Activated CD8-positive, alpha-beta T cell treated with anti-CD3 and anti-CD28 coated beads for 36 hours (primary cell): ENCODE results near the gene AKR1C2. TPM values are rescaled to one million over a fixed set of nuclear protein-coding genes. Genes with fewer than 3 reads are reported as not detected.
"Not testable (repeated sequence)": the region's sequence is repeated elsewhere in the genome, so short reads cannot be mapped to it uniquely, and the experiment has no call there.

Experiments
- ATAC-seq: fragments of 200-7000 bp; cut with Tn5 transposase; one replicate; pipeline ENCODE4 v1.10.0; 2021; ENCODE audit warnings: mild to moderate bottlenecking, moderate library complexity
- CTCF ChIA-PET: fragments of 350-600 bp; sonication (Branson Sonifier 250); formaldehyde crosslinking; loops from one replicate; lab custom pipeline; 2021; ENCODE audit warnings: antibody characterized with exemption; lab: Charles Lee
- POLR2A ChIA-PET: fragments of 350-600 bp; sonication (Branson Sonifier 250); formaldehyde crosslinking; loops from one replicate; lab custom pipeline; 2021; ENCODE audit warnings: antibody characterized with exemption; lab: Charles Lee
- DNase-seq: peaks from one replicate; pipeline ENCODE4 v3.0.0-alpha.2; 2020
- H3K27ac Mint-ChIP-seq: one replicate; pipeline ENCODE4 v1.8.0; 2021; ENCODE audit warnings: mild to moderate bottlenecking, mixed read lengths
- H3K27me3 Mint-ChIP-seq: one replicate; pipeline ENCODE4 v1.8.0; 2021; ENCODE audit warnings: mixed read lengths
- H3K36me3 Mint-ChIP-seq: one replicate; pipeline ENCODE4 v1.8.0; 2021; ENCODE audit warnings: low read depth, mixed read lengths
- H3K4me1 Mint-ChIP-seq: one replicate; pipeline ENCODE4 v1.8.0; 2021; ENCODE audit warnings: low read depth, mixed read lengths
- H3K4me3 Mint-ChIP-seq: one replicate; pipeline ENCODE4 v1.8.0; 2021; ENCODE audit warnings: mild to moderate bottlenecking, moderate library complexity, mixed read lengths
- H3K9me3 Mint-ChIP-seq: one replicate; pipeline ENCODE4 v1.8.0; 2021; ENCODE audit warnings: mixed read lengths
- intact Hi-C: fragments of 100-400 bp; cut with micrococcal nuclease; formaldehyde crosslinking; loops from one replicate; pipeline ENCODE4 v1.10.0; 2022
- total RNA-seq, 2 experiments: library from RNA; stranded (reverse); gene quantifications; one replicate each; pipeline ENCODE4 v1.2.3, GENCODE V29; 2021
- TF ChIP-seq, protein P1 (sequence below): fragments of 200-600 bp; IDR thresholded peaks from one replicate; pipeline ENCODE4 v1.8.0; 2022; ENCODE audit warnings: antibody characterized with exemption, mild to moderate bottlenecking

Gene AKR1C2
- total RNA-seq, 2 experiments from 2014 or later: not detected

DNA sequence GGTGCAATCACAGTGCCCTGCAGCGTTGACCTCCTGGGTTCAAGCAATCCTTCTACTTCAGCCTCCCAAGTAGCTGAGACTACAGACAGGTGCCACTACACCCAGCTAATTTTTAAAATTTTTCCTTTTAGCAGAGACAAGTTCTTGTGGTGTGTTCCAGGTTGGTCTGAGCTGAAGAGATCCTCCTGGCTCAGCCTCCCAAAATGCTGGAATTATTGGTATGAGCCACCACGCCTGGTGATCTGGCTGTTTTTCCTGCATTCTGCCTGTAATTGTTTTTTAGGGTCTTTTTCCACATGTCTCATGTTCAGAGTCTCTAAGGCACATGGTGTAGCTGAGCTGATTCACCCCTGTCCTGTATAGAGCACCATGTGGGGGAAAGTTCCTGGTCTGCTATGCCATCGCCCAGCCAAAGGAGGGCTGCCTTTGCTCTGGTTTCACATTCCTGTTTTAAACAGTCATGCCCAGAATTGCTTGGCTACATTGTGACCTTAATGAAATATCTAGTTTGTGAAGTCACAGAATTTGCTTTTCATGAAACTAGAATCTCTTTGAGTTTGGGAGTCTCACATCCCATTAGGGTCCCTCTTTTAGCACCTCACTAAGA is 15.1 kb upstream of the AKR1C2 start:
- H3K9me3 Mint-ChIP-seq, H3K27me3 Mint-ChIP-seq, H3K4me3 Mint-ChIP-seq, H3K4me1 Mint-ChIP-seq, H3K36me3 Mint-ChIP-seq, CTCF ChIA-PET, DNase-seq, ATAC-seq, intact Hi-C loops, POLR2A ChIA-PET, H3K27ac Mint-ChIP-seq: not testable (repeated sequence)

DNA sequence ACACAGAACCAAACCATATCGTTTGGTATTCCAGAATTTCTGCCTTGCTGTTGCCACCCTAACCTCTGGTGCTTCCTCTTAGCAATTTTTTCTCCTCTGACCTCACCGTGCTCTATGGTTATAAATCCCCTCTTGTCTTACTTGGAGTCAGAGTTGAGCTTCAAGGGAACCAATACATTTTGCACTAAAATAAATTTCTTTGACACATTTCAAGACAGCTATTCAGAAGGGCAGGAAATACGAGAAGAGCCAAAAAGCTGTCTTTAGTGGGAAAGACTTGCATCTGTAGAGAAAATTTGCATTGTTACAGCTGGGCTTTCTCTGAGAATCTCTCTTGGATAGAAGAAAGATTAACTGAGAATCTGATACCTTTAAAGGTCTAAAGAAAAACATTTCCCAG is 14.5 kb upstream of the AKR1C2 start:
- no peaks in the 10 kb centered on the region for H3K9me3 Mint-ChIP-seq
- H3K4me1 Mint-ChIP-seq: no peaks in the 10 kb centered on the region
- no peak for DNase-seq
- H3K27me3 Mint-ChIP-seq: no peaks in the 10 kb centered on the region
- H3K4me3 Mint-ChIP-seq: no peak overlapping the region
- no peak overlapping the region for H3K27ac Mint-ChIP-seq
- intact Hi-C loops: no loop called here
- POLR2A ChIA-PET: no interaction called here
- TF ChIP-seq, protein P1, sequence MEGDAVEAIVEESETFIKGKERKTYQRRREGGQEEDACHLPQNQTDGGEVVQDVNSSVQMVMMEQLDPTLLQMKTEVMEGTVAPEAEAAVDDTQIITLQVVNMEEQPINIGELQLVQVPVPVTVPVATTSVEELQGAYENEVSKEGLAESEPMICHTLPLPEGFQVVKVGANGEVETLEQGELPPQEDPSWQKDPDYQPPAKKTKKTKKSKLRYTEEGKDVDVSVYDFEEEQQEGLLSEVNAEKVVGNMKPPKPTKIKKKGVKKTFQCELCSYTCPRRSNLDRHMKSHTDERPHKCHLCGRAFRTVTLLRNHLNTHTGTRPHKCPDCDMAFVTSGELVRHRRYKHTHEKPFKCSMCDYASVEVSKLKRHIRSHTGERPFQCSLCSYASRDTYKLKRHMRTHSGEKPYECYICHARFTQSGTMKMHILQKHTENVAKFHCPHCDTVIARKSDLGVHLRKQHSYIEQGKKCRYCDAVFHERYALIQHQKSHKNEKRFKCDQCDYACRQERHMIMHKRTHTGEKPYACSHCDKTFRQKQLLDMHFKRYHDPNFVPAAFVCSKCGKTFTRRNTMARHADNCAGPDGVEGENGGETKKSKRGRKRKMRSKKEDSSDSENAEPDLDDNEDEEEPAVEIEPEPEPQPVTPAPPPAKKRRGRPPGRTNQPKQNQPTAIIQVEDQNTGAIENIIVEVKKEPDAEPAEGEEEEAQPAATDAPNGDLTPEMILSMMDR: no peak
- no peak for ATAC-seq
- CTCF ChIA-PET: no interaction called here
- H3K36me3 Mint-ChIP-seq: no peaks in the 10 kb centered on the region

DNA sequence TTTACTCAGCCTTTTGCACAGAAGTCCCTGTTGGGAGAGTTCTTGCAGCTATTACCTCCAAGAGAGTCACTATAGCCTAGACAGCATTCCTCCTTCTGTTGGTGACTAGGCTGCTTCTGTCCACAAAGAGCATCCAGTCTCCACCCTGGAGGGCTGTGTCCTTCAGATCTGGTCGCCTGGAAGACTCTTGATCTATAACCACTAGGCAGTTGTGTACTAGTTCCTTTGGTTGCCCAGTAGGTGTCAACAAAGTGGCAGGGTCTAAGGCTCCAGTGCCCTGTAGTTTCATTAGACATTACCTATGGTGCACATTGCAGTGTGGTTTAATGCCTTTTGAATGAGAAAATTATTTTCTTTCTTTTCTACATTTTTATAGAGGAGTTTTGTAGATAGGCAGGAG is 11.3 kb upstream of the AKR1C2 start:
- ATAC-seq (no peak), DNase-seq (no peak)
- no peaks in the 10 kb centered on the region for H3K4me1 Mint-ChIP-seq
- no peaks in the 10 kb centered on the region for H3K36me3 Mint-ChIP-seq
- CTCF ChIA-PET: no interaction called here
- TF ChIP-seq, protein P1: no peak
- no peaks in the 10 kb centered on the region for H3K9me3 Mint-ChIP-seq
- intact Hi-C loops: no loop called here
- no peak overlapping the region for H3K27ac Mint-ChIP-seq
- H3K27me3 Mint-ChIP-seq: peaks cover 2% of the 10 kb centered on the region
- no peak overlapping the region for H3K4me3 Mint-ChIP-seq
- POLR2A ChIA-PET: no interaction called here

DNA sequence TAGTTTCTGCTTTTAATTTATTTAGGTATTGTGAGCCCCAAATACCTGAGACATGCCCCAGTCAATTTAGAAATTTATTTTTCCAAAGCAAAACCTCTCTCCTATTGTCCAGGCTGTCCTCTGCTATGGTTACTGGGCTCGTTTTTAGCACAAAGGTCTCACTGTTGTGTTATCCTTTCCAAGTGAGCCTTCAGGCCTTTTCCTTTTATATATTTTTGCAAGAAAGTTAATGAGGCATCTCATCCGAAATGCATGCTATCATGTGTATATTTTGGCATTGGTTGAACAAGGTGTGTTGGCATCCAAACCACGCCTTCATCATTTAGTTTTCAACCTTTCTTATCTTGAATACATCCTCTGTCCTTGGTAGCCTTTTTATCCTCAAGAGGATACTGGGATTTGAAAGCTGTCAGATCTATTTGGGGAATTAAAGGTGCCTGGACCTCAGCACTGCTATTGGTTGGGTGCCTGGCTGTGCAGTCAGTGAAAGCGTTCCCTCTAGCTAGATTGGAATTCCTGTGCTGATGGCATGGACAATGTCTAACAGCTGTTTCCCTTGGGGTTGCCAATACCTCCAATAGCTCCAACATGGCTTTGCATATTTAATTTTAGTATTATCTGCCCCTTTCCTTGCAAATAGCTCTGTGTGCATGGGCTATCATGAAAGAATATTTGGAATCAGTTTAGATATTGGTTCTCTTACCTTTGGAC is 10.7 kb upstream of the AKR1C2 start:
- DNase-seq, H3K4me3 Mint-ChIP-seq, H3K27ac Mint-ChIP-seq, H3K27me3 Mint-ChIP-seq, CTCF ChIA-PET, H3K4me1 Mint-ChIP-seq, H3K9me3 Mint-ChIP-seq, intact Hi-C loops, POLR2A ChIA-PET, ATAC-seq, H3K36me3 Mint-ChIP-seq: not testable (repeated sequence)

DNA sequence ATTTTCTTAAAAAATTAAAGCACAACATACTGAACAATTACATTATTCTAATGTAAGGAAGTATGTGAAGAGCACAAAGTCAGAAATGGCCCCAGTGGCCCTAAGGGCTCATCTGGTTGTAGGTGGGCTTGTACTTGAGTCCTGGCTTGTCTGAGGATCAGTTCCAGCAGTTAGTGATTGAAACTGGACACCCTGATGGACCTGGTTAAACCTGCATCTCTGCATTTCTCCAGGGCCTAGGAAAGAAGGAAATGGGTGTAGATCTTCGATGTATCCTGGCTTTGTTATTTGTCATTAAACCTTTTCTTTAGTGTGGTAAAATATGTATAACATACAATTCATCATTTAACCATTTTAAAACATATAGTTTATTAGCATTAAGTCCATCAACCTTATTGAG is 9.7 kb upstream of the AKR1C2 start:
- H3K36me3 Mint-ChIP-seq: no peaks in the 10 kb centered on the region
- CTCF ChIA-PET: no interaction called here

DNA sequence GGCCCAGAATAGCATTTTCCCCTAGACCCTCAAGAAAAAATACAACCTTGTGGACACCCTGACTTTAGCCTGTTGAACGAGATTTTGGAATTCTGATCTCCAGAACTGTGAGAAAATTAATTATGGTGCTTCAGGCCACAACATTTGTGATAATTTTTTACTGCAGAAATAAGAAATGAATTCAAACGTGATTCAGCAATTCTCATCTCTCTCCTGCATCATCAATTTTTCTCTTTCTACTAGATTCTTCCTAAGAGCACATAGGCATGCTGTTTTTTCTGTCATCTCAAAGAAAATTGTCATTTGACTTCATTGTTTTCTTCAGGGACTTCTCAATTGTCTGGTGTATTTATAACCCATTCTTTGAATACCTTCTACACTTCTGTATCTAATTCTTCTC is 8.9 kb upstream of the AKR1C2 start:
- intact Hi-C loops: no loop called here
- ChIA-PET POLR2A (no interaction called here), CTCF (no interaction called here)
- Mint-ChIP-seq H3K9me3 (no peaks in the 10 kb centered on the region), H3K4me3 (no peak overlapping the region), H3K27me3 (peaks cover 2% of the 10 kb centered on the region), H3K4me1 (no peaks in the 10 kb centered on the region), H3K36me3 (no peaks in the 10 kb centered on the region), H3K27ac (no peak overlapping the region)
- no peak for ATAC-seq
- TF ChIP-seq, protein P1: no peak
- DNase-seq: no peak

More for the DNA sequence above, 9.7 kb upstream of the AKR1C2 start:
- POLR2A ChIA-PET: no interaction called here
- ATAC-seq (no peak), DNase-seq (no peak)
- no peak overlapping the region for H3K27ac Mint-ChIP-seq
- peaks cover 2% of the 10 kb centered on the region for H3K27me3 Mint-ChIP-seq
- H3K4me3 Mint-ChIP-seq: no peak overlapping the region
- intact Hi-C loops: no loop called here
- no peaks in the 10 kb centered on the region for H3K9me3 Mint-ChIP-seq
- H3K4me1 Mint-ChIP-seq: no peaks in the 10 kb centered on the region
- TF ChIP-seq, protein P1: no peak

DNA sequence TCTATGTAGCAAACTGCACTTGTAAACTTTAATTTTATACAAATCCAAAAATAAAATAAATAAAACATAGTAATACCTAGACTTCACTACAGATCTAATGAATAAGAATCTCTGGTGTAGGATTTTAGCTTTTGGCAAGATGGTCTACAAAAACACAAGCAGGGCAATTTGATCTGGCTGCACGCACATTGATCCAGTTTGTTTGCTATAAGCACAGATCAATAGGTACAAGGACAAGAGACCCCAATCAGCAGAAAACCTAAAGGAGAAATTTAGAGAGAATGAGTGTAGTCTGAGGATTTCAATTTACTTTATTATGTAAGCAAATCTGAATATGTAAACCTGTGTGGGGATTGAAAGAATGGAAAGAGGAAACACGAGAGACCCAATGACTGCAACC is 7.7 kb upstream of the AKR1C2 start:
- H3K4me1 Mint-ChIP-seq, intact Hi-C loops, DNase-seq, H3K4me3 Mint-ChIP-seq, POLR2A ChIA-PET, H3K9me3 Mint-ChIP-seq, CTCF ChIA-PET, H3K36me3 Mint-ChIP-seq, H3K27me3 Mint-ChIP-seq, ATAC-seq, H3K27ac Mint-ChIP-seq: not testable (repeated sequence)

DNA sequence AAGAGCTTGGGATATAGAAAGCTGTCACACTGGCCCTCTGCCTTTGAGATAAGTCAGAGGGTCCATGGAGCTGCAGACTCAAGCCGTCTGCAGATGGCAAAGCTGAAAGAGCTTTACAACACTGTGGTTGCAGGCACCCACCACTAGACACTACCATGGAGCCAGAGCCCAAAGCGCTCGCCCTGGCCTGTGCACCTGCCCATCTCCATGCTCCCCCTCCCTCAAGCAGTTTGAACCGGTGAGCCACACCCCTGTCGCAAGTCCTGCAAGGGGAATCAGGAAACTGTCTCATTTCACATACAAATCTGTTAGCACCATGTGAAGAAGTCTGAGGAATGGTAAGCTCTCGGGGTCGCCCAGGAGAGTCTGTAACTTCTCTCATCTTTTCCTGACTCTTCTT is 6.4 kb upstream of the AKR1C2 start:
- POLR2A ChIA-PET, H3K9me3 Mint-ChIP-seq, ATAC-seq, H3K4me3 Mint-ChIP-seq, DNase-seq, H3K4me1 Mint-ChIP-seq, H3K27ac Mint-ChIP-seq, H3K27me3 Mint-ChIP-seq, CTCF ChIA-PET, intact Hi-C loops, H3K36me3 Mint-ChIP-seq: not testable (repeated sequence)
